GM23338 (cell line): ENCODE data around the gene CD164. TPM values are rescaled to one million over a fixed set of nuclear protein-coding genes. Genes with fewer than 3 reads are reported as not detected.

Experiments used
- ATAC-seq: fragments of 200-7000 bp; cut with Tn5 transposase; 3 replicates; pipeline ENCODE4 v1.9.1; 2020
- DNase-seq: peaks from one replicate; pipeline ENCODE4 v3.0.0-alpha.2; 2015; ENCODE audit warnings: low spot score
- H2AFZ ChIP-seq: fragments of 200-600 bp; sonication (generic); 2 replicates; pipeline ENCODE4 v1.8.0; 2016; ENCODE audit warnings: antibody characterized with exemption, mild to moderate bottlenecking, moderate library complexity
- H3F3A ChIP-seq: fragments of 200-600 bp; sonication (generic); replicated peaks from 2 replicates; pipeline ENCODE4 v1.8.0; 2017; ENCODE audit warnings: antibody characterized with exemption, mixed run types, low read depth
- H3K27ac ChIP-seq: fragments of 200-600 bp; sonication (generic); 2 replicates; pipeline ENCODE4 v1.6.1; 2016; ENCODE audit warnings: low read depth
- H3K27me3 ChIP-seq: fragments of 200-600 bp; sonication (generic); 2 replicates; pipeline ENCODE4 v1.8.0; 2016; ENCODE audit warnings: mild to moderate bottlenecking, mixed run types, moderate library complexity; ENCODE audit not compliant: insufficient read depth
- H3K36me3 ChIP-seq: fragments of 200-600 bp; sonication (generic); 2 replicates; pipeline ENCODE4 v1.8.0; 2016; ENCODE audit warnings: mild to moderate bottlenecking; ENCODE audit not compliant: insufficient read depth
- H3K4me1 ChIP-seq: fragments of 200-600 bp; sonication (generic); 2 replicates; pipeline ENCODE4 v1.8.0; 2016; ENCODE audit warnings: mild to moderate bottlenecking, moderate library complexity; ENCODE audit not compliant: insufficient read depth
- H3K4me2 ChIP-seq: fragments of 200-600 bp; sonication (generic); 2 replicates; pipeline ENCODE4 v1.7.1; 2017; ENCODE audit warnings: mixed run types
- H3K4me3 ChIP-seq: fragments of 200-600 bp; sonication (generic); 2 replicates; pipeline ENCODE4 v1.6.1; 2016; ENCODE audit warnings: mixed run types
- H3K79me2 ChIP-seq: fragments of 200-600 bp; sonication (generic); replicated peaks from 2 replicates; pipeline ENCODE4 v1.8.0; 2017; ENCODE audit warnings: mild to moderate bottlenecking; ENCODE audit not compliant: insufficient read depth
- H3K9me2 ChIP-seq: fragments of 200-600 bp; sonication (generic); 2 replicates; pipeline ENCODE4 v1.8.0; 2017; ENCODE audit not compliant: insufficient read depth
- H4K20me1 ChIP-seq: fragments of 200-600 bp; sonication (generic); replicated peaks from 2 replicates; pipeline ENCODE4 v1.8.0; 2017; ENCODE audit warnings: mild to moderate bottlenecking; ENCODE audit not compliant: insufficient read depth
- H3K27ac Mint-ChIP-seq: 2 replicates; pipeline ENCODE4 v1.8.0; 2020; ENCODE audit warnings: inconsistent platforms, mild to moderate bottlenecking, moderate library complexity, mixed read lengths
- H3K27me3 Mint-ChIP-seq: 3 replicates; pipeline ENCODE4 v1.8.0; 2022; ENCODE audit warnings: low read depth, mild to moderate bottlenecking, moderate library complexity, mixed read lengths, inconsistent platforms; ENCODE audit not compliant: insufficient read depth, poor library complexity
- H3K36me3 Mint-ChIP-seq: 3 replicates; pipeline ENCODE4 v1.8.0; 2021; ENCODE audit warnings: low read depth, mild to moderate bottlenecking, inconsistent platforms, moderate library complexity, mixed read lengths
- H3K4me1 Mint-ChIP-seq: 3 replicates; pipeline ENCODE4 v1.8.0; 2020; ENCODE audit warnings: mild to moderate bottlenecking, inconsistent platforms, mixed read lengths
- H3K4me3 Mint-ChIP-seq: 3 replicates; pipeline ENCODE4 v1.8.0; 2021; ENCODE audit warnings: moderate library complexity, mild to moderate bottlenecking, inconsistent platforms, mixed read lengths
- H3K9me3 Mint-ChIP-seq: 3 replicates; pipeline ENCODE4 v1.8.0; 2020; ENCODE audit warnings: moderate library complexity, mild to moderate bottlenecking, inconsistent platforms, mixed read lengths
- CREB1 ChIP-seq: fragments of 250-450 bp; sonication (Bioruptor Pico); IDR thresholded peaks from 2 replicates; pipeline ENCODE4 v1.5.0; 2020; ENCODE audit warnings: low read depth, mild to moderate bottlenecking, moderate library complexity
- CTCF ChIP-seq, 2 experiments: fragments of 200-600 bp in 1 of 2; sonication (generic) in 1 of 2; conservative IDR thresholded peaks; 2 replicates each; pipeline versions ENCODE4 v1.5.1 to v1.6.1; 2016 to 2017; ENCODE audit warnings: antibody characterized with exemption in 2 of 2, low read depth in 2 of 2, mild to moderate bottlenecking in 2 of 2, moderate library complexity in 1 of 2
- ETS1 ChIP-seq: IDR thresholded peaks from 2 replicates; pipeline ENCODE4 v1.6.1; 2016; ENCODE audit warnings: antibody characterized with exemption
- EZH2 ChIP-seq: fragments of 200-600 bp; sonication (generic); IDR thresholded peaks from one replicate; pipeline ENCODE4 v1.8.0; 2017; ENCODE audit warnings: antibody characterized with exemption, mild to moderate bottlenecking, low read depth; ENCODE audit not compliant: unreplicated experiment
- JUNB ChIP-seq: IDR thresholded peaks from one replicate; pipeline ENCODE4 v1.6.1; 2016; ENCODE audit warnings: antibody characterized with exemption; ENCODE audit not compliant: unreplicated experiment
- NANOG ChIP-seq: IDR thresholded peaks from 2 replicates; pipeline ENCODE4 v1.6.1; 2016; ENCODE audit warnings: antibody characterized with exemption, borderline replicate concordance
- POLR2AphosphoS5 ChIP-seq: IDR thresholded peaks from 2 replicates; pipeline ENCODE4 v1.6.1; 2016; ENCODE audit warnings: antibody characterized with exemption, low read depth
- STAT1 ChIP-seq: IDR thresholded peaks from one replicate; pipeline ENCODE4 v1.6.1; 2016; ENCODE audit warnings: antibody characterized with exemption; ENCODE audit not compliant: unreplicated experiment
- ZNF114 ChIP-seq: fragments of 250-450 bp; sonication (Bioruptor Pico); IDR thresholded peaks from 2 replicates; pipeline ENCODE4 v1.5.0; 2020; ENCODE audit warnings: mild to moderate bottlenecking, moderate library complexity
- ZNF331 ChIP-seq: fragments of 250-450 bp; sonication (Bioruptor Pico); IDR thresholded peaks from 2 replicates; pipeline ENCODE4 v1.5.0; 2020; ENCODE audit warnings: low read depth, mild to moderate bottlenecking, moderate library complexity
- ZNF462 ChIP-seq: fragments of 250-450 bp; sonication (Bioruptor Pico); IDR thresholded peaks from 2 replicates; pipeline ENCODE4 v1.5.0; 2020; ENCODE audit warnings: mild to moderate bottlenecking, moderate library complexity
- polyA plus RNA-seq: library from polyadenylated mRNA; unstranded; fragments of >200 nt; fragmentation: Nextera tagmentation; extraction: Ambion mirVana; gene quantifications from 2 replicates; pipeline ENCODE4 v1.2.1, GENCODE V29; 2016
- total RNA-seq: library from RNA; depleted of rRNA; stranded (reverse); fragments of >200 nt; shearing (Covaris generic); gene quantifications from 2 replicates; pipeline ENCODE4 v1.2.3, GENCODE V29; 2014
- TF ChIP-seq, protein P1 (sequence below): IDR thresholded peaks from one replicate; pipeline ENCODE4 v1.6.1; 2018; ENCODE audit warnings: antibody characterized with exemption; ENCODE audit not compliant: unreplicated experiment

CD164 gene
- total and polyA plus RNA-seq, 2 experiments from 2014 or later: 81.0 to 83.8 TPM

DNA sequence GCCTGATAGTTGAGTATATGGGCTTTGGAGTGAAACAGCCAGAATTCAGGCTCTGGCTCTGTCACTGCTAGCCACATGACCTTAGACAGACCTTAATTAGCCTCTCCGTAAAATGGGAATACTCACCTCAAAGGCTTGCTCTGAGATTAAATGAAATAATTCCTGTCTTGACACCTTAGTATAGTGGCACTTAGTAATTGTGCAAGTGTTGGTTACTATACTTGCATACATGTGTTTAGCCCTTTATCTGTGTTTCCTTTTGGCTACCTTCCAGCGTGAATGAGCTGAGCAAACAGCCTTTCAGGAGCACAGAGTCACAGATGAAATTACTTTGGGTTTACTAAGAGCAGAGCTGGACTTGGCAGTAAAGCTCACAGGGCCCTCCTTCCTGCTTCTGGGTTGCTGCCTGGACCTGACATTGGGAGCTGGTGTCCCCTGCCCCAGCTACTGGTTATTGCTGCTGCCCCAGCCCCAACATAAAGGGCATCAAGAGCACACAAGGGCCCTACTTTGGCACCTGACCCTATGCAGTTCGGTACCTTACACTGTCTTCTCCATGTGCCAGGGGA lies 32.8 kb downstream of the CD164 start:
- Mint-ChIP-seq H3K27ac (no peak overlapping the region), H3K9me3 (no peaks in the 10 kb centered on the region)
- H3K4me1 ChIP-seq: no peaks in the 10 kb centered on the region

More for the DNA sequence above, 32.8 kb downstream of the CD164 start:
- H2AFZ ChIP-seq: no peak overlapping the region
- H4K20me1 ChIP-seq: no peaks in the 10 kb centered on the region
- H3K4me1 Mint-ChIP-seq: peaks cover 1% of the 10 kb centered on the region
- H3K36me3 Mint-ChIP-seq: peaks cover 3% of the 10 kb centered on the region; the same call in 2 of the 3 replicates
- H3K4me3 ChIP-seq: no peak overlapping the region
- peaks cover 6% of the 10 kb centered on the region for H3K27me3 Mint-ChIP-seq
- no peak for DNase-seq
- H3K79me2 ChIP-seq: no peaks in the 10 kb centered on the region
- 0 out of 2 replicates have a peak, but pooled peaks cover 2% of the 10 kb centered on the region for H3K9me2 ChIP-seq
- no peaks in the 10 kb centered on the region for H3K27me3 ChIP-seq
- no peak overlapping the region for H3K27ac ChIP-seq
- no peaks in the 10 kb centered on the region for H3K36me3 ChIP-seq
- H3K4me3 Mint-ChIP-seq: no peak overlapping the region
- TF ChIP-seq ZNF114 (CRISPR knock-in tag) (no peak), JUNB (no peak), POLR2AphosphoS5 (no peak), CTCF (conservative IDR thresholded peaks at IDR 0.05; ENCODE audit: low read depth in 2 of 2) (no peak), CREB1 (CRISPR knock-in tag) (no peak), EZH2 (no peak), ZNF331 (CRISPR knock-in tag) (no peak), ZNF462 (no peak), ETS1 (no peak), NANOG (no peak), STAT1 (no peak)
- TF ChIP-seq, protein P1, sequence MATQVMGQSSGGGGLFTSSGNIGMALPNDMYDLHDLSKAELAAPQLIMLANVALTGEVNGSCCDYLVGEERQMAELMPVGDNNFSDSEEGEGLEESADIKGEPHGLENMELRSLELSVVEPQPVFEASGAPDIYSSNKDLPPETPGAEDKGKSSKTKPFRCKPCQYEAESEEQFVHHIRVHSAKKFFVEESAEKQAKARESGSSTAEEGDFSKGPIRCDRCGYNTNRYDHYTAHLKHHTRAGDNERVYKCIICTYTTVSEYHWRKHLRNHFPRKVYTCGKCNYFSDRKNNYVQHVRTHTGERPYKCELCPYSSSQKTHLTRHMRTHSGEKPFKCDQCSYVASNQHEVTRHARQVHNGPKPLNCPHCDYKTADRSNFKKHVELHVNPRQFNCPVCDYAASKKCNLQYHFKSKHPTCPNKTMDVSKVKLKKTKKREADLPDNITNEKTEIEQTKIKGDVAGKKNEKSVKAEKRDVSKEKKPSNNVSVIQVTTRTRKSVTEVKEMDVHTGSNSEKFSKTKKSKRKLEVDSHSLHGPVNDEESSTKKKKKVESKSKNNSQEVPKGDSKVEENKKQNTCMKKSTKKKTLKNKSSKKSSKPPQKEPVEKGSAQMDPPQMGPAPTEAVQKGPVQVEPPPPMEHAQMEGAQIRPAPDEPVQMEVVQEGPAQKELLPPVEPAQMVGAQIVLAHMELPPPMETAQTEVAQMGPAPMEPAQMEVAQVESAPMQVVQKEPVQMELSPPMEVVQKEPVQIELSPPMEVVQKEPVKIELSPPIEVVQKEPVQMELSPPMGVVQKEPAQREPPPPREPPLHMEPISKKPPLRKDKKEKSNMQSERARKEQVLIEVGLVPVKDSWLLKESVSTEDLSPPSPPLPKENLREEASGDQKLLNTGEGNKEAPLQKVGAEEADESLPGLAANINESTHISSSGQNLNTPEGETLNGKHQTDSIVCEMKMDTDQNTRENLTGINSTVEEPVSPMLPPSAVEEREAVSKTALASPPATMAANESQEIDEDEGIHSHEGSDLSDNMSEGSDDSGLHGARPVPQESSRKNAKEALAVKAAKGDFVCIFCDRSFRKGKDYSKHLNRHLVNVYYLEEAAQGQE: no peak
- no peak for ATAC-seq
- no peak overlapping the region for H3K4me2 ChIP-seq
- H3F3A ChIP-seq: no peaks in the 10 kb centered on the region
